EH (cell line): ENCODE measurements around the gene PITPNM1.
"Not testable (repeated sequence)": the region's sequence is repeated elsewhere in the genome, so short reads cannot be mapped to it uniquely, and the experiment has no call there.

Experiments
- DNase-seq: peaks from one replicate; pipeline ENCODE4 v3.0.0-alpha.2; 2015; ENCODE audit warnings: low read depth

Gene PITPNM1

DNA sequence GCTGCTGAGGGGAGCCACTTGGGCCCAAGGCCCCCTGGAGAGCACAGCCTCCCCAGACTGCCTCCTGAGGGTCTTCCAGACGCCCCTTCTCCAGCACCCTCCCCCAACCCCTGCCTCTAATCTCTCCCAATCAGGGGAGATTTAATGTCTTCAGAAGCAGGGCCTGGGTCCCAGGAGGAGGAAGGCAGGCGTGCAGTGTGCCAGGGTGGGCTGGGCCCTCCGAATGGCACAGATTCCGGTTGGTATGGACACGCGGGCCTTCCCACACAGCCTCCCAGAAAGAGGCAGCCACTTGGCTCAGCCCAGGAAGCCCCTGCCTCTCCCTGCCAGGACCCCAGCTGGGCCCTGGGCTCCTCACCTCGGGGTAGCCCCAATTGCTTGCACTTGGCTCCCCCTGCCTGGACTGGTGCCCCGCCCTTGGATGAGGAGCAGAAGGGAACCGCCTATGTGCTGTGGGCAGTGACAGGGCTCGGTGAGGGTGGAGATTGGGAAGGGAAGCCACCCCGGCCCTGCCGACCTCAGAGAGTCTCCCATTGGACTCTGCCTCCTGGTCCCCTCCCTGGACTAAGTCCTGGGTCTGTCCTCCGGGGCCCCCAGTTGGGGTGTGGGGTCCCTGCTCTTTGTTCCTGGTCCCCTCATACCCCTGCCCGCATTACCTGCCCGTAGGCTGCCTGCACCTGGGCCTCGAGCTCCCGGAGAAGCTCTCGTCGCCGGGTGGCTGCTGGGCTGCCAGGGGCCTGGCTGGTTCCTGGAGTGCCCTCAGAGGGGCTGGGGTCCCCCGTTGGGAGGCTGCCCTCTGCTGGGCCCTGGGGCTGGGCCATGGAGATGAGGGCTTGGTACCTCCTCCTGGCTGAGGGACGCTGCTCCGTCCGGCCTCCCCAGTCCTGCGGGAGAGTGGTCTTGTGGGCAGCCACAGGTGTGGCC, 18.7 kb upstream of the PITPNM1 start:
- no peak for DNase-seq

DNA sequence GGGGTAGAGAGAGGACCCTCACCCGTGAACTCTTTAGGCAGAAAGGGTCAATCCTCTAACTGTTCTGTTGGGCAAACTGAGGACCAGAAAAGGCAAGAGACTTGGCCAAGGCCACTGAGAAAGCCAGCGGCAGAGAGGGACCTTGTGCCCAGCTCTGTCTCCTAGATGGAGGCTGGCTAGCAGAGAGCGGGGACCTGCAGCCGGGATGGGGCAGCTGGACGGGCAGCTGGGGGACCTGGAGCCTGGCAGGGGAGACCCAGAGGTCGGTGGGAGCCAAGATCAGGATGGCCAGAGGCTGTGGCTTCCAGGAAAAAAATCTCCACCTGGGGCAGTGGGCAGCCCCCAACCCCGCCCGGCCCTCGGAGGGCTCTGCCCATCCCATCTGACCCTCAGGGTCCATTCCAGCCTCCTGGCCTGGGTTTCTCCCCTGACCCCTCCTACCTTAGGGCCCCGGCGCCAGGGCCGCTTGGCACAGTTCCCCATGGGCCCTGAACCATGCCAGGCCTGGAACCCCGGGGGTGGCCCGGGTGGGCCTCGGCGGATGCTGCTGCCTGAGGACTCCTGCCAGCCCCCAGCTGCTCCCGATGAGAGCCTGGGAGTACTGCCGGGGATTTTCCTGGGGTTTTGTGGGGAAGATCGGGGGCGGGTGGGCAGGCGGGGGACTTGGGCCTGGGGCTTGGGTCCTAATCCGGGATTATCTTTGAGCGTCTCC, 17.8 kb upstream of the PITPNM1 start, which contains the start of gene CABP2:
CABP2 (minus strand) TSS at position 603 of the 712 bp plus-strand sequence; CDS start at position 483, 120 bp downstream.
- no peak for DNase-seq

- DNase-seq, result no peak
Measured at GRCh38 chr11:67522338-67522737, 17.2 kb upstream of the PITPNM1 start.

DNA sequence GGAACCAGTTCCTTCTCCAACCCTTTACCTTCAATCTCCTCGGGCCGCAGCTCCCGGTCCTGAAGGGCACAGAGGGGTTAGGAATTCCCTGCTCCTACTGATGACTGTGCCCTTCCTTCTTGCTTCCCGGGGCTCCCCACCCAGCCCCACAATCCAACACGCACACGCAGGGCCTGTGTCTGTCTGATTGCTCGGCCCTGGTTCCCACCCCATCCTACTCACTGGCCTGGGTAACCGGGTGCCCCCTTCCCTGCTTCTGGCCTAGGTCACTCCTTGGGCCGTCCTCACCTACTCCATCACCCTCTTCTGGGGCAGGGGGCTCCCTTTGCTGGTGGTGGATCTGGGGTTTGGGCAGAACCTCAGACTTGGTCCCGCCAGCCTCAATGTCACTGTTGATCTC, 16.8 kb upstream of the PITPNM1 start:
- no peak for DNase-seq

DNA sequence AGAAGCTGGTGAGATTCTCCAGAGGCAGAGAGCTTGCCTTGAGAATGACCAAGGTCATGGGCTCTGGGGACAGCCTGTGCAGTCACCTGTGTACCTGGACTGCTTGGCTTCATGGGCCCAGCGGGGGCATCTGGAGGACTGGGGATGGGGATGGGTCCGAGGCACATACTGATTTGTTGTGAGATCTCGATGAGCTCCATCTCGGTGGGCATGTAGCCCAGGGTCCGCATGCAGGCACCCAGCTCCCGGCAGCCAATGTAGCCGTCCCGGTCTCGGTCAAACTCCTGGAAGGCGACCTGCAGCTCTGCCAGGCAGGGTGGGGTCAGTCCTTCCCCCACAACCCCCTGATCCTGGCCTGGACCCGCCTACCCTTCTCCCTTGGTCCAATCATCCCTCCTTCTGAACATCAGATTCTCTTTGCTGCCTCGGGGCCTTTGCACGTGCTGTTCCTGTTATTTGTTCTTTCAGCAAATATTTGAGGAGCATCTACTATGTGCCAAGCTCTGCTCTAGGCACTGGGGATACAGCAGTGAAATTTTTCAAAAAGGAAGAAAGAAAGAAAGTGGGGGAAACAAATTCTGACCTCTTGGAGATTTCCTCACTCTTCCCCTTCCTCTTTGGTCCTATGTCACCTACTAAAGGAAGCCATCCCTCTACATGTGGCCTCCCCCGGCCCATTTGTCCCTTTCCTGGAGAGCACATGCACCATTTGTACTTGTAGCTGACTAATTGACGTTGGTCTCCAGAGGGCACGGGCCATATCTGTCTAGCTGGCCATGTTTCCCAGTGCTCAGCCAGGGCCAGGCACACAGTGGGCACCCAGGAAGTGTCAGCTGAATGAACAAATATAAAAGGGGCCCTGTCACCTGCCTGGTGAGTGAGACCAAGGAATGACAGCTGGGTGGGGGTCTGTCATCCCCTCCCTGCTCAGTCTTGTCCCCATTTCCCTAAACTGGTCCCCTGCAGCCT, 16.0 kb upstream of the PITPNM1 start:
- no peak for DNase-seq

GRCh38 chr11:67519726-67520125, 14.6 kb upstream of the PITPNM1 start:
- DNase-seq, result no peak

- DNase-seq, result no peak
Measured at GRCh38 chr11:67517784-67518552, 12.8 kb upstream of the PITPNM1 start.

DNA sequence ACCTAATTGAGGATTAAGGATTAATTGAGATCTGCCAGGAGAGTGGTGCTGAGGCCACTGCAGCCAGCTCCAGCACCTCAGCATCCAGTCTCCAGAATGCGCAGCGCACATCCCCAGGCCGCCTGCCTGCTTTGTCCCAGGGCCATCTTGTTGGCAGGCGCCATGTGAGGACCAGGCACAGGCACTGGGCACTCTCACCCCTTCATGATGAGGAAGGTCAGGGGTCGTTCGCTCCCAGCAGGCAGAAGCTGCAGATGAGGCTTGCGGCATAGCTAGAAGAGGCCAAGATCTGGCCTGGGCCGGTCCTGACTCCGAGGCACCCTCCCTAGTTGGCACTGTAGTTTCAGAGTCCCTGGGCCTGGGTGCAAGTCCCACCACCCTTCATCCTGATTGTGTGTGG, 11.6 kb upstream of the PITPNM1 start:
- DNase-seq, result no peak

- no peak for DNase-seq
Measured at GRCh38 chr11:67514116-67514515, 9.0 kb upstream of the PITPNM1 start.

DNA sequence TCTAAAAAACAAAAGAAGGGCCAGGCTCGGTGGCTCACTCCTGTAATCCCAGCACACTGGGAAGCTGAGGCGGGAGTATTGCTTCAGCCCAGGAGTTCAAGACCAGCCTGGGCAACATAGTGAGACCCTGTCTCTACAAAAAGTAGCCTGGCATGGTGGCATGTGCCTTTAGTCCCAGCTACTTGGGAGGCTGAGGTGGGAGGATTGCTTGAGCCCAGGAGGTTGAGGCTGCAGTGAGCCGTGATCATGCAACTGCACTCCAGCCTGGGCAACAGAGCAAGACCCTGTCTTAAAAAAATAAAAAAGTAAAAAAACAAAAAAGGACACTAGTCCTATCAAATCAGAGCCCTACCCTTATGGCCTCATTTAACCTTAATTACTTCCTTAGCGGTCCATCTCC, 6.4 kb upstream of the PITPNM1 start:
- not testable (repeated sequence) for DNase-seq

DNA sequence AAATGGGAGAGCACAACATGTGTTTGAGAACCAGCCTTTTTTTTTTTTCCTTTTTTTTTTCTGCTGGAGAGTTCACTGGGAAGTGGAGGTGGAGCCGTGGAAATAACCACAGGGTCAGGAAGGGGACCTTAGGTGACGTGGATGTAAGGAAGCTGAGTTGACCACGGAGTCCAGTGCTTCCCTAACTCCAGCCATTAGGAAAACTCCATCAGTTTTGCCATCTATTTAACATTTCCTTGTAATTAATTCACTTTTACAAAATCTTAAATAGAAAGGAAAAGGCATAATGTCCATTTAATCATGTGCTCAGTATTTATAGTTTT, 4.8 kb upstream of the PITPNM1 start:
- DNase-seq, result peak; percentile 49

DNA sequence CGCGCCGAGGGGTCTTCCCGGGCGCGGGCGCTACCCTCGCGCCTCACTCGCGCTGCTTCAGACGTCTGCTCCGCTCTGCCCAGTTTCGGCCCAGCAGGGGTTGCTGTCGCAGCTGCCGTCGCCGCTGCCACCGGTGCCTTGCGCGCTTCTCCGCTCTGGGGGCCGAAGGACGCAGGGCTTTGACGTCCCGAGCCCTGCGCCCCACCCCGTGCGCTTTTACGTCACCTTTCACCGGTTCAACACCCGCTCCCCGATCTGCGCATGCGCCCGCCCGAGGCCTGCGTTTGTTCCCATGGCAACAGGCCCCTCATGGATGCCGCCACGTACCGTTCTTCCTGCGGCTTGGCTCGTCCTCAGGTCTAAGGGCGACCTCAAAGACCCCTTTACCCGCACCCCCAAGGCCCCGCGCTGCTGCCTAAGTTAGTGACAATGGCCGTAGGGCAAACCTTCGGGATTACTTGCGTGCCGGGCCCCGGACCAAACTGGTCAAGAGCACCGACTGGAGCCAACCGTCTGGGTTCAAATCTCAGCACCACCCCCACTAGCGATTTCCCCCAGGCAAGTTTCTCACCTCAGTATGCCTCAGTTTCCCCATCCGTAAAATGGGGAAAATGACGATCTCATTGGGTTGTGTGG, 3.4 kb upstream of the PITPNM1 start:
- peak; percentile 96 for DNase-seq

- DNase-seq, result peak; percentile 100
Measured at GRCh38 chr11:67507864-67508485, 2.8 kb upstream of the PITPNM1 start, which contains the start of gene CDK2AP2. CDK2AP2 (minus strand) TSS chr11:67508162; CDS start chr11:67508082, 80 bp downstream.

GRCh38 chr11:67507242-67507863, 2.2 kb upstream of the PITPNM1 start:
- peak; percentile 82 for DNase-seq

DNA sequence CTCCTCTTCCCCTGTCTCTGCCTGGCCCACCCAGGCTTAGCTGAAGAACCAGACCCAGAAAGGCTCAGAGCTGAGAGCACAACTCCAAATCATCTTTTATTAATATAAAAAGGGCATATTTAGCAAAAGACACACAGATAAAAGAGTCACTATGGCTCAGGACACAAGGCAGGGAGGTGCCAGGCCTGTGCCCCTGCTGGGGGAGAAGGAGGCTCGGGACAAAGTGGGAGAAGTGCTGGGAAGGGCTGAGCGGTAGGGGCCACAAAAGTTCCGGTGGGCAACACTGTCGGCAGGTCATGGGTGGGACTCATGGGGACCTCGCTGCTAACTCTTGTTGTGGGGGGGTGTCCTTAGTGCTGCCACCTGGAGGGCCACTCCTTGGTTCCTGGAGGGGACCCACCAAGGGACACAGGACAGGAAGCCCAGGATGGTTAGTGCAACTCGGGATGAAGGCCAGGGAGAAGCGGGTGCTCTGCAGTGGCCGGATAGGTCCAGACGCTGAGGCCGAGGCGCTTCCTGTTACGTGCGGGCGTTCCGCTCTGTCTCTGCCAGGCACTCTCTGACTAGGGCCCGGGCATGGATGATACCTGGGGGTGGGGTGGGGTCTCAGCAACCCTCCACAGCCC, 1.4 kb upstream of the PITPNM1 start:
- no peak for DNase-seq

- DNase-seq, result peak; percentile 93
Measured at GRCh38 chr11:67505605-67506396, 638 bp upstream of the PITPNM1 start.

DNA sequence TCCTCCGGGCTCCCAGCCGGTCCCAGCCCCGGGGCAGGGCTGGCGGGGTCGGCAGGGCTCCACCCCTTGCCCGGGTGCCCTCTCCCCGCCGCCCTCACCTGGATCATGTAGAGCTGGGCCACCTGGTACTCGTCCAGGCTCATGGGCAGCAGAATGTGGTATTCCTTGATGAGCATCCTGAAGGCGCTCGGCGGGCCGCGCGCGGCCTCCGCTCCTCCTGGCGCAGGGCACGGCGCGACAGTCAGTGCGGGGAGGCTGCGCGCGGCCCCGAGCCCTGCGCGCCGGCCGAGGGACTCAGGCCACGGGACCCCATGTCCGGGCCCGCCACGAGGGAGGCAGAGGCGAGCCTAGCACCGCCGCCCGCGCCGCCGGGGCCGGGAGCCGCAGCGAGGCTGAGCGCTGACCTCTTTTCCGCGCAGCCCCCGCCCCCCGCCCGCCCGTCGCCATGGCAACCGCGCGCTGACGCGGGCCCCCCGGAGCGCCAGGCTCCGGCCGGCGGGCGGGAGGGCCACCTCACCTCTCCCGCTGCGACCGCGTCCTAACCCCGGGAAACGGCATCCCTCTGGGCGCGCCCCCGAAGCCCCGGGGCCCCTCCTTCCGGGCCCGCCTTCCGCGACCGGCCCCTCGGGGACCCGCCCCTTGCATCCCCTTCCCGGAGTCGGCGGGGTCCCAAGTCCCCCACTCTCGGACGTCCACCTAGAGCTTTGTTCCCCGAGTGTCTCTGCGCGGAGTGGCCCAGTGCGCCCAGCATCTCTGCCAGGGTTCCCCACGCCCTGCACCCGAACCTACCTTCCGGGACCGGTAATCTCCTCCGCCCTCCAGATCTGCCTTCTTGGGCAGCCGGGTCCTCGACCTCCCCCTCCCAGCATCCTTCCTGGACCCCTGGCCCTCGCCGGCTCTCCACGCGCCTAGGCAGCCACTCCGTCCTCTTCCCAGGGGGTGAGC, 886 bp downstream of the PITPNM1 start:
- peak; percentile 64 for DNase-seq
